Thyroid gland (tissue), 4 donors: ENCODE results near the gene ZNF606. TPM values are rescaled to one million over a fixed set of nuclear protein-coding genes. Genes with fewer than 3 reads are reported as not detected.

ENCODE experiments used
- DNase-seq, 2 donors: peaks; one replicate each; pipeline ENCODE4 v3.0.0-alpha.2; 2019
- H3K27ac ChIP-seq, 3 donors: fragments of 200-600 bp; sonication (generic); 1 replicate in 2 of 3; 2 replicates in 1 of 3; pipeline ENCODE4 v1.5.1; 2016 to 2019; ENCODE audit warnings: mild to moderate bottlenecking in 1 of 3, moderate library complexity in 1 of 3
- H3K27me3 ChIP-seq: fragments of 200-600 bp; sonication (generic); one replicate; pipeline ENCODE4 v1.5.1; 2019
- H3K36me3 ChIP-seq, 2 donors: fragments of 200-600 bp; sonication (generic); one replicate each; pipeline ENCODE4 v1.5.1; 2016 to 2019
- H3K4me1 ChIP-seq, 2 donors: fragments of 200-600 bp; sonication (generic); one replicate each; pipeline ENCODE4 v1.5.1; 2017 to 2019
- H3K4me3 ChIP-seq, 3 donors: fragments of 200-600 bp; sonication (generic); replicated peaks in 1 of 3; 1 replicate in 2 of 3; 2 replicates in 1 of 3; pipeline ENCODE4 v1.5.1; 2016; ENCODE audit warnings: mild to moderate bottlenecking in 1 of 3
- H3K9me3 ChIP-seq: fragments of 200-600 bp; sonication (generic); one replicate; pipeline ENCODE4 v1.5.1; 2017
- POLR2A ChIP-seq, 2 donors: fragments of 450-650 bp; IDR thresholded peaks; one replicate each; pipeline ENCODE4 v1.6.1; 2017; ENCODE audit warnings: antibody characterized with exemption in 2 of 2, mild to moderate bottlenecking in 2 of 2, moderate library complexity in 1 of 2
- WGBS, 2 donors: methylation state at CpG; one replicate each; pipeline ENCODE4 v1.1.5; 2017; 5-methylcytosine and 5-hydroxymethylcytosine counted together
- intact Hi-C: fragments of 100-400 bp; cut with DNase I; formaldehyde crosslinking; loops from one replicate; pipeline ENCODE4 v1.15.1; 2023
- total RNA-seq, 4 donors: library from RNA; depleted of rRNA; stranded (reverse); fragments of >200 nt; gene quantifications; one replicate each; pipeline ENCODE4 v1.2.3, GENCODE V29; 2016
- TF ChIP-seq, protein P1 (sequence below), 6 experiments: fragments of 200-600 bp in 3 of 6; fragments of 450-650 bp in 3 of 6; sonication (generic) in 3 of 6; IDR thresholded peaks; one replicate each; pipeline ENCODE4 v1.5.1; 2016 to 2019; ENCODE audit warnings: antibody characterized with exemption in 6 of 6, mild to moderate bottlenecking in 2 of 6, inconsistent platforms in 1 of 6, moderate library complexity in 1 of 6

ZNF606 gene
- total RNA-seq, 4 donors from 2014 or later = 30.2 to 60.4 (median 38.6) TPM

DNA sequence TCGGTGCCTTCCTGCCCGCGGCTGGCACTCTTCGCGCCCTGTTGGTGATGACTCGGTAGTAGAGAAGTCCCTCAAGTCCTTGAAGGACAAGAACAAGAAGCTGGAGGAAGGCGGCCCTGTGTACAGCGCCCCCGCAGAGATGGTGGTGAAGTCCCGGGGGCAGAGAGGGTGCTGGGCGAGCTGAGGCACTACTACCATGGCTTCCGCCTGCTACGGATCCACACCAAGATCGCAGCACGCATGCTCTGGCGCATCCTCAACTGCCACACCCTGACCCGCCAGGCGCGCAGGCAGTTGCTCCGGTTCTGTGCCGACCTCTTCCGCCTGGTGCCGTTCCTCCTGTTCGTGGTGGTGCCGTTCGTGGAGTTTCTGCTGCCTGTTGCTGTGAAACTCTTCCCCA is 42.3 kb upstream of the ZNF606 start:
- no peak for TF ChIP-seq POLR2A (IDR thresholded peaks at IDR 0.05)
- TF ChIP-seq, protein P1, sequence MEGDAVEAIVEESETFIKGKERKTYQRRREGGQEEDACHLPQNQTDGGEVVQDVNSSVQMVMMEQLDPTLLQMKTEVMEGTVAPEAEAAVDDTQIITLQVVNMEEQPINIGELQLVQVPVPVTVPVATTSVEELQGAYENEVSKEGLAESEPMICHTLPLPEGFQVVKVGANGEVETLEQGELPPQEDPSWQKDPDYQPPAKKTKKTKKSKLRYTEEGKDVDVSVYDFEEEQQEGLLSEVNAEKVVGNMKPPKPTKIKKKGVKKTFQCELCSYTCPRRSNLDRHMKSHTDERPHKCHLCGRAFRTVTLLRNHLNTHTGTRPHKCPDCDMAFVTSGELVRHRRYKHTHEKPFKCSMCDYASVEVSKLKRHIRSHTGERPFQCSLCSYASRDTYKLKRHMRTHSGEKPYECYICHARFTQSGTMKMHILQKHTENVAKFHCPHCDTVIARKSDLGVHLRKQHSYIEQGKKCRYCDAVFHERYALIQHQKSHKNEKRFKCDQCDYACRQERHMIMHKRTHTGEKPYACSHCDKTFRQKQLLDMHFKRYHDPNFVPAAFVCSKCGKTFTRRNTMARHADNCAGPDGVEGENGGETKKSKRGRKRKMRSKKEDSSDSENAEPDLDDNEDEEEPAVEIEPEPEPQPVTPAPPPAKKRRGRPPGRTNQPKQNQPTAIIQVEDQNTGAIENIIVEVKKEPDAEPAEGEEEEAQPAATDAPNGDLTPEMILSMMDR (IDR thresholded peaks at IDR 0.05) = no peak
- no peak for DNase-seq
- no peaks in the 10 kb centered on the region for H3K27me3 ChIP-seq
- no peak overlapping the region for H3K4me3 ChIP-seq
- 97 to 98% methylated on average over 16 of the region's 26 CpGs for WGBS, 2 donors
- no peak overlapping the region for H3K27ac ChIP-seq
- no peaks in the 10 kb centered on the region for H3K4me1 ChIP-seq
- H3K9me3 ChIP-seq = no peaks in the 10 kb centered on the region
- no peaks in the 10 kb centered on the region for H3K36me3 ChIP-seq
- intact Hi-C loops = no loop called here

DNA sequence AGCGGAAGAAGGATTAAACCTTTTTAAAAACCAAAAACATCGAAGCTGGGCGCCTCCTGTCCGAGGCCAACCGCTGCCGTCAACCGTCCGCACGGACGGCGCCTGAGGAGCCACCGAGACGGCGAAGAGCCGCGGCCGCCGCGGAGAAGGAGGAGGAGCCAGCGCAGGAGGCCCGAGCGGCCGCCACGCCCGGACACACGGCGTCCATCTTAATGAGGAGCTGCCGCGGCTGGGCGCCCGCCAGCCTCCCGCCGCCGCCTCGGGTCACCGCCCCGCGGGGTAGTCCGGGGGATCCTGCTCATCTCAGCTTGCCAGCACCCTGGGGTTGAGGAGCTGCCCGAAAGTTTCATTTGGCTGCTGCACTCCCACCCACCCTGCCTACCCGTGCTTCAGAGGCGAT is 41.8 kb upstream of the ZNF606 start:
- DNase-seq = no peak
- 61 to 62% methylated on average over 32 to 39 of the region's 42 CpGs for WGBS, 2 donors
- Histone ChIP-seq H3K27me3 (no peaks in the 10 kb centered on the region), H3K4me3 (no peak overlapping the region), H3K36me3 (no peaks in the 10 kb centered on the region), H3K9me3 (no peaks in the 10 kb centered on the region), H3K27ac (no peak overlapping the region), H3K4me1 (no peaks in the 10 kb centered on the region)
- TF ChIP-seq, protein P1 (IDR thresholded peaks at IDR 0.05) = no peak
- no peak for TF ChIP-seq POLR2A (IDR thresholded peaks at IDR 0.05)
- intact Hi-C loops = no loop called here

DNA sequence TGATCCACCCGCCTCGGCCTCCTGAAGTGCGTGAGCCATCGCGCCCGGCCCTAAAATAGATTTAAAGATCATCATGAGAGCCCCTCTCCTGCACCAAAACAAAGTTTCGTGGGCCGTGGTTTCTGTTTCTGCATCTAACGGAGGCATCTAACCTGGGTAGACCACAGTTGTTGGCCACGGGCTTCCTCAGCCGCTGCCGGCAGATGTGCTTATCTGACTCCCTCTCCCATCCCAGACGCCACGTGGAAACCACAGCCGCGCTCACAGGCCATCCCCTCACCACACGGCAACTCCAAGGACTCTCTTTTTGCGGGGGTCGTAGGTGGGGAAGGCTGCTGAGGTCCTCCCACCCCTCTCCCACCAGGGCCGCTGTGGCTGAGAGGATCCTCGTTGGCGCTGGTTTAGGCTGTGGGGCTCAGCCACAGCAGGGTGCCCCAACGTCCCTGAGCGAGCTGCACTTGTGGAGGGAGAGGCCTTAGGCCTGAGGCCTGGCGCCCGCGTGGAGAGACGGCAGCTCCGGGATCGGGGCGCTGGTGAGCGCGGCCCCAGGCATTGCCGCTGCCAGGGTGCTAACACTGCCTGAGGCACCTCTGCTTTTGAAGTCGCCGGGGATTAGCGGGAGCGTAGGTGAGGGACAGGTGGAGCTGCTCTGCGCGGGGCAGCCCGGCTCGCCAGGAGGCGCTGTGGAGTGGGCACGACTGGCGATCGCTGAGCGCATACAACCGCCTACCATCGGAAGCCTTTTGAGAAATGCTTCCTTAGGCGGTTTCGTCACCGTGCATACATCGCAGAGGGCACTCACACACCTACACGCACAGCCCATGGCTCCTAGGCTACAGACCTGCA is 40.1 kb upstream of the ZNF606 start:
- no peaks in the 10 kb centered on the region for H3K9me3 ChIP-seq
- 49 to 52% methylated on average over 36 to 37 of the region's 54 CpGs for WGBS, 2 donors
- H3K27ac ChIP-seq = no peak overlapping the region
- no peaks in the 10 kb centered on the region for H3K27me3 ChIP-seq
- no peaks in the 10 kb centered on the region for H3K36me3 ChIP-seq
- peak; percentile 58 for DNase-seq
- TF ChIP-seq POLR2A (IDR thresholded peaks at IDR 0.05) = no peak
- TF ChIP-seq, protein P1 (IDR thresholded peaks at IDR 0.05) = peak in 4 of 6 experiments; percentile 27 to 53 (median 46)
- H3K4me1 ChIP-seq = peaks cover 0 to 6% of the 10 kb centered on the region in 2 donors
- no peak overlapping the region for H3K4me3 ChIP-seq
- intact Hi-C loops = no loop called here

DNA sequence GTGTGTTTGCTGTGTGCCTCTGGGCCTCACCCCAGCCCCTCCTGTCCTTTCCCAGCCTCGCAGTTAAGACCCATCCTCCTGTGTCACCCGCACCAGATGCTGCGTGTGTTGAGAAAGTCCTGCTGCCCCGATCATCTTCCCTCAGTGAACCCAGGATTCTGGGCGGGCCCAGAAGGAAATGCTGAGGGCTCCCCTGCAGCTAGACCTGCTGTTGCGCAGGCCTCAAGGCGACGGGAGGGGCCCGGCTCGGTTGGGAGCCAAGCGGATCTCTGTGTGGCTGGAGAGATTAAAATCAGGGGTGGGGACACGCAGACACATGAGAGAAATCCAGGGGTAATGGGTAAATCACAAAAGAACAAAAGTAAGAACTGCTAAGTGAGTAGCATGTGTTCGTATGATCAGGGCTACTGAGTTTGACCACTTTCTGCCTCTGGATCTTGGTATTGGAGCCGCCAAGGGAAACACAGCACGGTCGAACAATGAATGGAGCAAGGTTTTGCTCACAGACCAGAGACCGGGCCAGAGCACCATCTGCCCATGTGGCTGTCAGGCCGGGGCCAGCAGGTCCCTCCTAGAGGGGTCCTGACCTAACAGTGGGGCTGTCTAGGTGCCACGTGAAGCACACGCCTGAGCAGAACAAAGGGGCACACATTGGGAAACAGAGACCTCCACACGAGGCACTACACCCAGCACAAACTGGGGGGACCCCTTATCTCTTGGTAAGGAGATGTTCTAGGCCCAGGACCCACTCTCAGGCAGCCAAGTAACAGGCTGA is 38.3 kb upstream of the ZNF606 start:
- 90 to 91% methylated on average over 17 to 21 of the region's 21 CpGs for WGBS, 2 donors
- peaks cover 0 to 8% of the 10 kb centered on the region in 2 donors for H3K4me1 ChIP-seq
- intact Hi-C loops = no loop called here
- TF ChIP-seq POLR2A (IDR thresholded peaks at IDR 0.05) = no peak
- TF ChIP-seq, protein P1 (IDR thresholded peaks at IDR 0.05) = no peak
- H3K36me3 ChIP-seq = no peaks in the 10 kb centered on the region
- H3K27ac ChIP-seq = no peak overlapping the region
- no peaks in the 10 kb centered on the region for H3K27me3 ChIP-seq
- DNase-seq = no peak
- H3K4me3 ChIP-seq = no peak overlapping the region
- no peaks in the 10 kb centered on the region for H3K9me3 ChIP-seq
